Measurements from ENCODE around the gene ZFAND3.

GRCh38 chr6:38194282-38194572 lies 374.7 kb downstream of the ZFAND3 start:
- TF ChIP-seq CTCF (IDR thresholded peaks at IDR 0.05) (no peak), POLR2A (IDR thresholded peaks at IDR 0.05; ENCODE audit: low read depth) (no peak)
